HL-60 (cell line): ENCODE results near the gene FAH.
A peak's percentile ranks its signal among the peaks of the same experiment; 100 is the strongest.

Experiments used
- DNase-seq, 2 experiments: peaks; one replicate each; pipeline ENCODE4 v3.0.0-alpha.2; 2010 to 2020; ENCODE audit warnings: low read depth in 1 of 2, low spot score in 1 of 2
- H3K27ac ChIP-seq: fragments of 250-450 bp; sonication (Bioruptor Pico); replicated peaks from 2 replicates; pipeline ENCODE4 v1.5.1; 2020; ENCODE audit warnings: mild to moderate bottlenecking, moderate library complexity
- H3K27me3 ChIP-seq: fragments of 250-450 bp; sonication (Bioruptor Pico); 2 replicates; pipeline ENCODE4 v1.5.1; 2021; ENCODE audit warnings: mild to moderate bottlenecking, moderate library complexity; ENCODE audit not compliant: insufficient read depth, poor library complexity, severe bottlenecking
- H3K4me3 ChIP-seq: replicated peaks from 2 replicates; pipeline ENCODE4 v1.5.1; 2011; ENCODE audit warnings: mild to moderate bottlenecking, control low read depth, low read length; ENCODE audit not compliant: insufficient read depth
- POLR2AphosphoS5 ChIP-seq: IDR thresholded peaks from 2 replicates; pipeline ENCODE4 v1.6.1; 2012; ENCODE audit warnings: low read depth
- TF ChIP-seq, protein P1 (sequence below): IDR thresholded peaks from one replicate; pipeline ENCODE4 v1.5.1; 2011; ENCODE audit warnings: low read length, control low read depth, inconsistent platforms; ENCODE audit not compliant: insufficient read depth

Gene FAH

DNA sequence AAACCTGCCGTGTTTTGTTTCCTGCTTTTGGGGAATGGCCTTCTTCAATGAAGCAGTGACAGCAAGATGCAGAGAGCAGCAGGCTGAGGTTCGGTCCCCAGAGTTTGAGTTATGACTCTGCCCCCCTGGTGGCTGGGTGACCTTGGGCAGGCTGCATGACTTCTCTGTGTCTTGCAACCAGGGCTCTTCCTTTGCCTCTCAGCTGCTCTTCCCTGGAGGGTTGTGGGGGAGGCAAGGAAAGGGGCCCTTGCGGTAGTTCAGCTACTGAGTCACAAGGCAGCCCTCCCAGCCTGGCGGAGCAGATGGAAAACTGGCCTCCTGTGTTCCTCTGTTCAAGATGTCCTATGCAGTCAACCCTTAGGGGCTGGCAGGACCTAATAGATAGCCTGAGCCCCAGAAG, 82.1 kb downstream of the FAH start:
- no peak overlapping the region for H3K4me3 ChIP-seq
- DNase-seq = peak in 1 of 2 experiments; percentile 33
- no peak overlapping the region for H3K27ac ChIP-seq
- TF ChIP-seq, protein P1, sequence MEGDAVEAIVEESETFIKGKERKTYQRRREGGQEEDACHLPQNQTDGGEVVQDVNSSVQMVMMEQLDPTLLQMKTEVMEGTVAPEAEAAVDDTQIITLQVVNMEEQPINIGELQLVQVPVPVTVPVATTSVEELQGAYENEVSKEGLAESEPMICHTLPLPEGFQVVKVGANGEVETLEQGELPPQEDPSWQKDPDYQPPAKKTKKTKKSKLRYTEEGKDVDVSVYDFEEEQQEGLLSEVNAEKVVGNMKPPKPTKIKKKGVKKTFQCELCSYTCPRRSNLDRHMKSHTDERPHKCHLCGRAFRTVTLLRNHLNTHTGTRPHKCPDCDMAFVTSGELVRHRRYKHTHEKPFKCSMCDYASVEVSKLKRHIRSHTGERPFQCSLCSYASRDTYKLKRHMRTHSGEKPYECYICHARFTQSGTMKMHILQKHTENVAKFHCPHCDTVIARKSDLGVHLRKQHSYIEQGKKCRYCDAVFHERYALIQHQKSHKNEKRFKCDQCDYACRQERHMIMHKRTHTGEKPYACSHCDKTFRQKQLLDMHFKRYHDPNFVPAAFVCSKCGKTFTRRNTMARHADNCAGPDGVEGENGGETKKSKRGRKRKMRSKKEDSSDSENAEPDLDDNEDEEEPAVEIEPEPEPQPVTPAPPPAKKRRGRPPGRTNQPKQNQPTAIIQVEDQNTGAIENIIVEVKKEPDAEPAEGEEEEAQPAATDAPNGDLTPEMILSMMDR = peak; percentile 44
- no peak for TF ChIP-seq POLR2AphosphoS5
- H3K27me3 ChIP-seq = no peaks in the 10 kb centered on the region
